Progenitor cell of endocrine pancreas (in vitro differentiated cells): ENCODE results near the gene MARCHF11. TPM values are rescaled to one million over a fixed set of nuclear protein-coding genes. Genes with fewer than 3 reads are reported as not detected.

Source experiments
- DNase-seq: peaks from one replicate; pipeline ENCODE4 v3.0.0; 2021; ENCODE audit warnings: low spot score; ENCODE audit not compliant: unreplicated experiment
- H3K27ac Mint-ChIP-seq: 2 replicates; pipeline ENCODE4 v1.8.0; 2021; ENCODE audit warnings: mild to moderate bottlenecking, moderate library complexity, mixed read lengths
- H3K27me3 Mint-ChIP-seq: 2 replicates; pipeline ENCODE4 v1.8.0; 2021; ENCODE audit warnings: mixed read lengths
- H3K36me3 Mint-ChIP-seq: 2 replicates; pipeline ENCODE4 v1.8.0; 2022; ENCODE audit warnings: mixed read lengths; ENCODE audit not compliant: insufficient read depth
- H3K4me1 Mint-ChIP-seq: 2 replicates; pipeline ENCODE4 v1.8.0; 2021; ENCODE audit warnings: low read depth, mixed read lengths
- H3K4me3 Mint-ChIP-seq: 2 replicates; pipeline ENCODE4 v1.8.0; 2021; ENCODE audit warnings: low read depth, mild to moderate bottlenecking, moderate library complexity, mixed read lengths
- H3K9me3 Mint-ChIP-seq: 2 replicates; pipeline ENCODE4 v1.8.0; 2021; ENCODE audit warnings: low read depth, mixed read lengths
- CTCF ChIP-seq: fragments of 200-600 bp; sonication (generic); IDR thresholded peaks from one replicate; pipeline ENCODE4 v1.5.0; 2021; ENCODE audit warnings: antibody characterized with exemption, mild to moderate bottlenecking; ENCODE audit not compliant: unreplicated experiment
- total RNA-seq: library from RNA; stranded (reverse); gene quantifications from 2 replicates; pipeline ENCODE4 v1.2.1, GENCODE V29; 2021

MARCHF11 gene
- total RNA-seq, 1 donor from 2014 or later, result not detected

- H3K36me3 Mint-ChIP-seq, result no peaks in the 10 kb centered on the region
- no peak overlapping the region for H3K4me3 Mint-ChIP-seq
- H3K27ac Mint-ChIP-seq, result no peak overlapping the region
- no peak for DNase-seq
- peaks cover 7% of the 10 kb centered on the region for H3K4me1 Mint-ChIP-seq
- no peak for TF ChIP-seq CTCF
- H3K9me3 Mint-ChIP-seq, result no peaks in the 10 kb centered on the region
- H3K27me3 Mint-ChIP-seq, result no peaks in the 10 kb centered on the region
These were observed 89.3 kb downstream of the MARCHF11 start for GRCh38 chr5:16090270-16090669.

GRCh38 chr5:16082982-16083381 is 96.6 kb downstream of the MARCHF11 start:
- H3K27me3 Mint-ChIP-seq, result no peaks in the 10 kb centered on the region
- no peaks in the 10 kb centered on the region for H3K9me3 Mint-ChIP-seq
- DNase-seq, result no peak
- no peaks in the 10 kb centered on the region for H3K36me3 Mint-ChIP-seq
- H3K4me1 Mint-ChIP-seq, result peaks cover 7% of the 10 kb centered on the region
- H3K27ac Mint-ChIP-seq, result no peak overlapping the region
- no peak for TF ChIP-seq CTCF
- H3K4me3 Mint-ChIP-seq, result no peak overlapping the region

- Mint-ChIP-seq H3K27me3 (no peaks in the 10 kb centered on the region), H3K27ac (no peak overlapping the region), H3K4me3 (no peak overlapping the region), H3K4me1 (peaks cover 7% of the 10 kb centered on the region), H3K36me3 (no peaks in the 10 kb centered on the region), H3K9me3 (no peaks in the 10 kb centered on the region)
- no peak for TF ChIP-seq CTCF
- no peak for DNase-seq
These were observed 97.5 kb downstream of the MARCHF11 start for GRCh38 chr5:16082053-16082452.

GRCh38 chr5:16081376-16081955 is 98.1 kb downstream of the MARCHF11 start:
- Mint-ChIP-seq H3K27ac (no peak overlapping the region), H3K9me3 (no peaks in the 10 kb centered on the region), H3K4me3 (no peak overlapping the region), H3K4me1 (peaks cover 3% of the 10 kb centered on the region), H3K27me3 (no peaks in the 10 kb centered on the region), H3K36me3 (no peaks in the 10 kb centered on the region)
- DNase-seq, result no peak
- no peak for TF ChIP-seq CTCF

- Mint-ChIP-seq H3K36me3 (no peaks in the 10 kb centered on the region), H3K4me3 (no peak overlapping the region), H3K27ac (no peak overlapping the region), H3K27me3 (no peaks in the 10 kb centered on the region), H3K9me3 (no peaks in the 10 kb centered on the region), H3K4me1 (peaks cover 9% of the 10 kb centered on the region)
- DNase-seq, result no peak
- TF ChIP-seq CTCF, result no peak
These were observed 102.9 kb downstream of the MARCHF11 start for GRCh38 chr5:16076657-16077056.
